Posterior cingulate gyrus (tissue), 11 donors: ENCODE data around the gene SDK2.

Source experiments
- DNase-seq, 10 donors: peaks; one replicate each; pipeline versions ENCODE4 v3.0.0 to v3.0.0-alpha.2; 2020 to 2021; ENCODE audit warnings: mixed read lengths in 3 of 10
- intact Hi-C: fragments of 100-400 bp; cut with DNase I; formaldehyde crosslinking; loops from one replicate; pipeline ENCODE4 v1.15.1; 2023

SDK2 gene

DNA sequence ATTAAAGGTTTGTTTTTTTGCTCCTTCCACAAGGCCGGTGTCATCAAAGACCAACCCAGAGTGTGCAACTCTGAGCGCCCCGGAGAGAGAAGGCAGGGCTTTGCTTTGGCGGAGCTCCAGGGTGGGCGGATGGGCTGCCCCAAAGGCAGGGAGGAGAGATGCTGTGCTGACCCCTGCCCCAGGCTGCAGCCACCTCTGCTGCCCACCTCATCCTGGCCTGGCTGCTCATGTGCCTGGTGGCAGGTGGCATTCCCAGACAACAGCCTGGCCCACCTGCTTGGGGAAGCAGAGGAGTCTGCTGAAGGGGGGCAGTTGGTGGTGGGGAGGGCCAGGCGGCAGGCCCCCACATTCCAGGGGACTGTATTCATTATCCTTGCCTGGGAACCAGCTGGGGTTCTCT is 122.1 kb downstream of the SDK2 start:
- intact Hi-C loops = no loop called here
- DNase-seq = peak in 3 of 10 donors; percentile 36 to 79 (median 56)

DNA sequence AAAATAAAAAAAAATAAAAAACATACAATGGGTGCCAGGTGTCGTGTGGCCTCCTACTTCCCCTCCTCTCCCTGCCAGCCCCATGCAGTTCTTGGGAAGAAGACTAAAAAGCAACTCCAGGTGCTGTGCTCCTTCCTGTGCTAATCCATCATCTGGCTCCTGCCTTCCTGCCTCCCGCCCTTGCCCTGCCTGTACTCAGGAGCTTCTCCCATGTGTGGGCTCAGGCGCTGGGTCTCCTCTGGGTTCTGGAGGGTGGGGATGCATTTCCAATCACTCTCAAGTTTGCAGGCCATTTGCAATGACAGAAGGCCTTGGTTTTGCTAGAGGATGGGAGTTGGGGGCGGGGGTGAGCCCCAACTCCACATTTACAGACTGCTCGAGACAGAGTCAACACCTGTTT is 122.9 kb downstream of the SDK2 start:
- intact Hi-C loops = no loop called here
- DNase-seq = peak in 3 of 10 donors; percentile 39 to 70 (median 69)

DNA sequence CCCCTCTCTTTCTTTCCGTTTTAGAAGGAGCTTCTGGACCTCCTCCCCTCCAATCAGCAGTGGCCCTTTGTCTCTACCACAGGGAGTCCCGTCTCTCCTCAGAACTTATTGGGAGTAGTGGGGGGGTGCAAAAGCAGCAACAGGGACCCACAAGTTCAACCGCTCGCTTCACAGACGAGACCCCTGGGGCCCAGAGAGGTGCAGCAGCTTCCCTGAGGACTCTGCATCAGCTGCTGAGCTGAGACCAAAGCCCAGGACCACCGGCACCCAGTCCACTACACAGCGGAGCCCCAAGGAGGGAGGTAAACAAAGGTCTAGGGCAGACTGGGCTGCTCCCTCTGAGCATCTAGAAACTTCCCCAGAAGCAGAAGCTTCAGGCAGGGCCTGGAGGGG is 123.9 kb downstream of the SDK2 start:
- intact Hi-C loops = no loop called here
- DNase-seq = peak in 3 of 10 donors; percentile 6 to 64 (median 8)

DNA sequence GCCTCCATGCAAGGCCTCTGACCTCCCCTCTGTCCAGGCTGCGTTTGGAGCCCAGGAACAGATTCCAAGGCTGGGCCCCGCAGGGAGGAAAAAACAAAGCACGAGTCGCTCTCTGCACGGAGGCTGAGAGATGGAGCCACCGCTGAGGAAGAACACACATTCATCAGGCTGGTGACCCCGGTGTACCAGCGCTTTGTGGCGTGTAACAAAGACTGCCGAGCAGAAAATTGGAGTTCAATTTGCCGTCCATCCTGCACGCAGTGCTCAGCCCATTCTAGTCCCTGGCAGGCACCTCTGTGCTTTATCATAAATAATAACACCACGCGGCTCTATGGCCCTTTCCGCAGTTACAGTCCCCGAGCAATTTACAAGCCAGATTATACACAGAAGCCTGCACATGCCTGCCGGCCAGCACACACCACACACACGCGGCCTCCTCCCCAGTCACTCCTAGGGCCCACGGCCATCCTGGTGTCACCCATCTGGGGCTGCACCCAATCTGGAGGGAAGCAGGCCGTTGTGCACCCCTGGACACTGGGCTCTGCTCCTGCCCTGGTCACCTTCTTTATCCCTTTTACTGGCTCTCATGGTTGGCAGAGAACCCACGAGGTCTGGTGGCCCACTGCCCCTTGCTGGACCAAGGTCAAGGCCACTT is 124.4 kb downstream of the SDK2 start:
- intact Hi-C loops = loop anchor here (10.0 kb wide), 1 partner anchor 125 kb away; the partner anchor contains the start of gene SDK2
- peak in 3 of 10 donors; percentile 53 to 67 (median 57) for DNase-seq

DNA sequence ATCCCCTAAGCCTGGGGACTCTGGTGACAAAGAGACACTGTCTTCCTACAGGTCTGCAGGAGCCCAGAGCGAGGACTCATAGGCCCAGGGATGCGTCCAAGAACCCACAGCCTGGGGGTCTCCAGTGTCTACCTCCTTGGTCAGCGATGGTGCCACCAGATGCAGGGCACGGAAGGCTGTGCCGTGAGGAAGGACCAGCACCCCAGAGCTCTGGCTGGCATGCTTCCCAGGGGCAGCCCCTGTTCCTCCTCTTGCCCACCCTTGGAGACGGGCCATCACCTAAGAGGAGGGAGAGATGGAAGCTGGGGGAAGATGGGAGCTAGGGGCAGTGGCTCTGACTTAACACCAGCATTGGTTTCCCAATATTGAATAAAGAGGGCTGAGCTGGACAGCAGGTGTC is 125.2 kb downstream of the SDK2 start:
- intact Hi-C loops = loop anchor here (10.0 kb wide), 1 partner anchor 126 kb away; the partner anchor contains the start of gene SDK2
- peak in 3 of 10 donors; percentile 54 to 72 (median 59) for DNase-seq

DNA sequence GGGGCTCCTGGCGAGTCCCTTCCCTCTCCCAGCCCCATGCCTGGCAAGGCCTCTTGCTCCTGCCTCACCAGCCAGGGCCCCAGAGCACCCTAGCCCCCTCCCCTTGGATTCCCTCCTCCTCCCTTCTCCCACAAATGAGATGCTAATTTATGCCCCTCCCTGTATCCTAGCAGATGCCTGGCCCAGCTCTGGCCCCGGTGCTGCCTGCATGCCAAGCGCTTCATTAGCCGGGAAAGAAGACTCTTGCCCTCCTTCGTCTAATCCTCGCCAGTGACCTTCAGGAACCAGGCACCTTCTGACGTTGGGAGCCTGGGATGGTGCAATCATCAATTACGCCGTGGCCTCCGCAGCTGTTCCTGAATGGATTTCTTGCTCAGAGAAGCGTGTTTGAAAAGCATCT is 127.8 kb downstream of the SDK2 start:
- DNase-seq = peak in 3 of 10 donors; percentile 63 to 74 (median 64)
- intact Hi-C loops = loop anchor here (10.0 kb wide), 1 partner anchor 128 kb away; the partner anchor contains the start of gene SDK2

DNA sequence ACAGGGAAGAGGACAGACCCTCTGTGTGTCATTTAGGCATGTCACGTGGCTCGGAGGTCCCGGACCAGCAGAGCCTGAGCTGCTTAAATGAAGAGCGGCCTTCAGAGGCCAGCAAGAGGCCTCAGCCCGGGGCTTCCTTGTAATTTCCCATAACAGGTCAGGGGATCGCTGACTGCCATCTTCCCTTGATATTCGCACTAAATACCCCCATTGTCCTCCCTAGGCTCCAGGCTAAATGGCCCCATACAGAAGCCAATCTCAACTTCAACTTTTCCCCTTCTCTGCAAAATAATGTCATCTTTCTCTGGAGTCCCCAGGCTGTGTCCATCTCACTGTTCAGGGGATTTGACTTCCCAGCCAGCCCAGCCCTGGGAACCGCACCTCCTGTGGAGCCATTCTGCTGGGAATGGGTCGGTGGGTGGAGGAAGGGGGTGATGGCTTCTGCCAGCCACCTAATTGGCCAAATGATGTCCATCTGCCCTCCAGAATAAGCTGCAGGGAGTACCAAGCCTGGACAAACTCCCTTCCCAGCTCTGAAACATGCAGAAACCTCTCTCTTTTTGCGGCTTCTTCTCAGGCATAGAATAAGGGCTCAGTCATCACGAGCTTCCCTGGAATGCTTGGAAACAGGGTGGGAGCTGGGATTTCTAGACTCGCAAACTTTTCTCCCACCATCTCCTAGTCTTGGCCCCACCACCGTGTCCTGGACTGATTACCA is 129.9 kb downstream of the SDK2 start:
- intact Hi-C loops = loop anchor here (10.0 kb wide), 1 partner anchor 130 kb away; the partner anchor contains the start of gene SDK2
- peak in 3 of 10 donors; percentile 34 to 67 (median 45) for DNase-seq

DNA sequence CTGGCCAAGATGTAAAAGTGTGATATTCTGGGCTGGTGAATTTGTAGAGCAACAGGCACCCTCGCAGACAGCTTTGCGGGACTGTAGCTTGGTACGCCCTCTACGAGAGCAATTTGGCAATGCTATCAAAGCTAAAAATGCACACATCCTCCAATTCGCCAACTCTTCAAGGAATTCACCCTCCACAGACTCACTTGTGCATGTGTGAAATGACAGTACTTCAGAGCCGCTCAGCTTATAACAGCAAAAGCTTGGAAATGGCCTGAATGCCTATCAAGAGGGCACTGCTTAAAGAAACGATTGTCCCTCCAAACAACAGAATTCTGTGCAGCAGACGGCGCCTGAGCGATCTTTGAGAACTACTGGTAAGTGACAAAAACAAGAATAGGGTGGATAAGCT is 130.8 kb downstream of the SDK2 start:
- intact Hi-C loops = loop anchor here (10.0 kb wide), 1 partner anchor 131 kb away; the partner anchor contains the start of gene SDK2
- peak in 4 of 10 donors; percentile 26 to 88 (median 60) for DNase-seq

DNA sequence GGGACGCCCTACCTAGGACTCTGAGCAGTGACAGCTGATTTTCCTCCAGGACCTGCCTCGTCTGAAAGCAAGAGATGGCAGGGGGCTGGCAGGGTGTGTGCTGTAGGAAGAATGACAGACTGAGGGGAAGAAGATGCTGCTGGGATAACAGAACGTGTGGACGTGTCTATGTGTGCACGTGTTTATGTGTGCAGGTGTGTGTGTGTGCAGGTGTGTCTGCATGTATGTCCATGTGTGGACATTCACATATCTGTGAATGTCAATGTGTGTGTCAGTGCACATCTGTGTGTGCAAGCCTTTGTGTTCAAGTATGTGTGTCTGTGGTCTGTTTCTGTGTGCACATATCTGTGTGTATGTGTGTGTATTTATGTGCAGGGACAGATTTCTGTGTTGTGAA is 132.5 kb downstream of the SDK2 start:
- intact Hi-C loops = loop anchor here (10.0 kb wide), 1 partner anchor 133 kb away; the partner anchor contains the start of gene SDK2
- no peak for DNase-seq

DNA sequence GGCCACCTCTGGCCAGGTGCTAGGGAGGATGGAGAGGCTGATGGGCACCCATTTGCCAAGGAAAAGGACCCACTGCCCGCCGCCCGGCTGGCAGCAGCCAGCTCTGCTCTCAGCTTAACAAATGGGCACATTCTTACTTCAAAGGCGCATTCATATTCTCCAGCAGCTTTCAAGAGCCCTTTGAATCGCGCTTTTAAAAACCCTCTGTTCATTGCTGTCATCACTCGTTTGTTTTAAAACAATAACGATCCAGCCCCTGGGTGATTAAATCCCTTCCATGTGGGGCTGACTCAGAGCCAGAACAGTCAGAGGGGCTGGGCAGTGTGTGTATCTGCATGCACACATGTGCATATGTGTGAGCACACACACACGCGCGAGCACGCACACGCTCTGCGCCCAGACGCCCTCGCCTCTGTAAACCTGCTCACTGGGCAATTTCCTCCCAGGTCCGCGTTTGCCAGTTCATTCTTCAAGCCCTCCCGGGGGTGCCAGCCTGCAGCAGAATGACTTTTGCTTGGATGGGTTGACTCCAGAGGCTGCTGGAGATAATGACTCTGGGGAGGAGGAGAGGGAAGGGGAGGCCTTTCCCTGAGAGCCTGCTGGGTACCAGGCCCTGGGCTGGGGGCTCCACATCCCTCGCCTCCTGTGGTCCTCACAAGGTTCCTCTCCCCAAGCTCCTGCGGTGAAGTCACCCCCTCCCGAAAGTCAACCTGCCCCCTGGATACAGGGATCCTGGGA is 133.1 kb downstream of the SDK2 start:
- peak in 5 of 10 donors; percentile 27 to 86 (median 67) for DNase-seq
- intact Hi-C loops = loop anchor here (10.0 kb wide), 1 partner anchor 134 kb away; the partner anchor contains the start of gene SDK2

DNA sequence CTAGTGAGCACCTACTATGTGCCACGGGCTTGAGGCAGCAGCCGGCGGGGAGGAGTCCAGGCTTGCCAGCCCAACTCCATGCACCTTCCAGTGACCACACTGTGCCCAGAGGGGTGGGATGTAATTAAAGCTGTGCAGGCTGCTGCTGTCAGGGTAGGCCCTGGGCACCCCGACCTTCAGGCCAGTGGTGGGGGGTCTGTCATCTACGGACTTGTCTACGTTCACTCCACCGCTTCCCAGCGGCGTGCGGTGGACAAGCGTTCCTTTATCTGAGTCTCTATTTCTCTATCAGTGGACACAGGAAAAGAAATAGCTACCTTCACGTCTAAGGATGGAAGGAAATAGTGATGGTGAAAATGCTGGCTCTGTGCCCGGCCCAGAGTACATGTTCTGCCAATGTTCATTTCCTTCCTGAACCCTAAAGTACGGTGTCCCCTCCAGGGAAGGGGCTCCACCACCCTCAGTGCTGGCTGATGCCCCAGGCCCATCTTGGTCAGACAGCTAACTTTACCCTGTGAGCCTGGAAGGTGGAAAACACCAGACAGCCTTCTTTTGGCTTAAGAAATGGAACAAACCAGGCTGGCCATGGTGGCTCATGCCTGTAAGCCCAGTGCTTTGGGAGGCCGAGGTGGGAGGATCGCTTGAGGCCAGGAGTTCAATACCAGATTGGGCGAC is 135.2 kb downstream of the SDK2 start:
- intact Hi-C loops = no loop called here

DNA sequence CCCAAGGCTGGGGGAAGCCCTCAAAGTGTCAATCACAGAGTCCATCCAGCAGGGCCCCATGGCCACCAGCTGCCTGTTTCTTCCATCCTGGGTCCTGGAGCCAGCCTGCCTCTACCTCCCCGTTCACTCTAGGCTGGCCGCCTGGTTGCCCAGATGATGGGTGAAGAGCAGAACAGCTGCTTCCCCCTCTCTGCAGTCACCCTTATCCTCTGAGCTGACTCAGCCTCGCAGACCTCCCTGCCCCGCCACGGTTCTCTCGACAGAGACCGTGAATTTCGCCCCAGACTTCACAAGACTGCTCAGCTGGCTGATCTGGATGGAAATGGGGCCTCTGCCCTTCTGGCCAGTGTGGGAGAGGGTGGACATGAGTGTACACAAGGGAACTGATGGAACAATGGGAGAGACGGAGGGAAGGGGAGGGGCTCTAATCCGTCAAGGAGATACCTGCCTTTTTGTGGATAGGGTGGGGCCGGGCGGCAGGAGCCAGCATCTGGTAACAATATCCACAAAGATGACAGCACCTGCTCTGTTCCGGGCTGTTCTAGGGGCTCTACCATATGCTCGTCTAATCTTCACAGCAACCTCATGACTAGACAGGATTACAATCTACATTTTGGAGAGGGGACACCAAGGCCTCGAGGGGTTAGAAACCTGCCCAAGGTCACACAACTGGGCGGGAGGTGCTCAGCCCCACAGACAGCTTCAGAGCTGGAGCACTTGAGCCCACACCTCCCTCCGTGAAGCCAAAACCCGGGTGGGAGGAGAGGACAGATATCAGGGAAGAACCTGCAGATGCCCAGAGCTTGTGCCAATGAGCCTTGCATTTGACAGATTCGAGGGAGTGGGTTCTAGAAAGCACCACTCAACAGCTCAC is 136.0 kb downstream of the SDK2 start:
- DNase-seq = peak in 3 of 10 donors; percentile 37 to 67 (median 64)
- intact Hi-C loops = no loop called here

More for the DNA sequence above, 135.2 kb downstream of the SDK2 start:
- DNase-seq = peak in 2 of 10 donors; percentile 52 to 72

DNA sequence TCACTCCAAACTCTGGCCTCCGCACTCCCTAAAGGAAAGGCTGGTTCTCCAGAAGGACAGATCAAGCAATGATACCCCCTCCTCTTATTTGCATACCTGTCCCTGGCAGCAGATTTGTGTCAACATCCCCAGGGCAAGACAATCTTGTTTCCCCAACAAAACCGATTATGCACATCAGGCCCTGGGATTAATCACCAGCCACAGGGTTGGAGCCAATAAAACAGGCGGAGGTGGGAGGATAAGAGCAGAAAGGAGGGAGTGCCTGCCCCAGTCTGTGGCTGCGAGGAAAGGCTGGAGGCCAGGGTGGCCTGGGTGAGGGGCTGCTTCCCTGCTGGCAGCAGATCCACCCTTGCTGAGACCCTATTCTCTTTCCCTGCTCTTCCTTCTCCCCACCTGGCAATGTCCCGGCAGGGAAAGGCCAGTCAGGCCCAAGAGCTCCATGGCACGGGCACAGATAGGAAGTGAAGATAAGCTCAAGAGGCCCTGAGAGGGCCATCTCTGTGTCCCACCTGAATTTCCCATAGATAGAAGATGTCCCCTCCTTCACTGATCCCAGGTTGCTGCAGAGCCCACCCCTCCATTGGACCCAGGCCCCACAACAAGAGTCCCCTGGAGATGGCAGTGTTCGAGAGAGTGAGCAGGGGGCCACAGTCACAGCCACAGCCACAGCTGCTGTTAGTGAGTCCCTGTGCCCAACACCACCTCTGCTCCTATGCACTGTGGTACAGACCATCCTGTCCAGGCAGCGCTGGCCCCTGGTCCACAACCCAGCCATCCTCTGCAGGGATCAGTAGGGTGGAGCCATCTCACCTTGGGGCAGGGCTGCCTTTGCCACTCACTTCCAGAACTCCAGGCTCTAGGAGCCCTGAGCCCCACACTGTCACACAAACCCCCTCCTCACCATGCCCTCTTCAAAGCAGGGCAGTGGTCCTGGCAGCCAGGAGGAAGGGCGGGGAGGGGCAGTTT is 137.5 kb downstream of the SDK2 start:
- intact Hi-C loops = no loop called here

DNA sequence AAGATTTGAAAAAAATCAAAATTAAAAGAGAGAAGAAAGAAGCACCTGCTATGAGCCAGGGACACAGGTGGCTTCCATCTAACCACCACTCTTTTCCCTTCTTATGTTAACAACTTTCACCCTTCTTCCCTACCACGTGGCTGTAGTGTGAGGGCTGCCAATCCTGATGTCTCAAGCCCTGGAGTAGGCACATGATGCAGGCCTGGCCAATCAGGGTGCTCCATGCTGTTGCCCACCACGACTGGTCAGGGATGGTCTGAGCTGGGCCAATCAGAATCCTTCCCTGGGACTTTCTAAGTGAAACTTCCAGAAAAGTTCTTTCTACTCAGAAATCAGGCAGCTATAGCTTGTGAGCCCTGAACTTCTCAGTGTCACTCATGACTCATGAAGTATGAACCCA is 140.7 kb downstream of the SDK2 start:
- peak in 1 of 10 donors; percentile 20 for DNase-seq
- intact Hi-C loops = no loop called here

More for the DNA sequence above, 137.5 kb downstream of the SDK2 start:
- peak in 2 of 10 donors; percentile 71 to 76 for DNase-seq

DNA sequence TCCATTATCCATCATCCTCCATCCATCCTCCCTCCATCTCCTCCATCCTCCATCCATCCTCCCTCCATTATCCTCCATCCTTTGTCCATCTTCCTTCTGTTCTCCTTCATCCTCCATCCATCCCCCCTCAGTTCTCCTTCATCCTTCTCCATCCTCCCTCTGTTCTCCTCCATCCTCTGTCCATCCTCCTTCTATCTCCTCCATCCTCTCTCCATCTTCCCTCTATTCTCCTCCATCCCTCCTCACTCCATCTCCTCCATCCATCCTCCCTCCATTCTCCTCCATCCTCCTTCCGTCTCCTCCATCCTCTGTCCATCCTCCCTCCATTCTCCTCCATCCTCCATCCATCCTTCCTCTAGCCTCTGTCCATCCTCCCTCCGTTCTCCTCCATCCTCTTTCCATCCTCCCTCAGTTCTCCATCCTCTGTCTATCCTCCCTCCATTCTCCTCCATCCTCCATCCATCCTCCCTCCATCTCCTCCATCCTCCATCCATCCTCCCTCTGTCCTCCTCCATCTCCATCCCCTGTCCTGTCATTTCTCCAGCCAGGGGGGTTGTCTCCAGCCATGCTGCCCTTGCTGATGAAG is 143.7 kb downstream of the SDK2 start:
- intact Hi-C loops = no loop called here
- DNase-seq = peak in 1 of 10 donors; percentile 3

DNA sequence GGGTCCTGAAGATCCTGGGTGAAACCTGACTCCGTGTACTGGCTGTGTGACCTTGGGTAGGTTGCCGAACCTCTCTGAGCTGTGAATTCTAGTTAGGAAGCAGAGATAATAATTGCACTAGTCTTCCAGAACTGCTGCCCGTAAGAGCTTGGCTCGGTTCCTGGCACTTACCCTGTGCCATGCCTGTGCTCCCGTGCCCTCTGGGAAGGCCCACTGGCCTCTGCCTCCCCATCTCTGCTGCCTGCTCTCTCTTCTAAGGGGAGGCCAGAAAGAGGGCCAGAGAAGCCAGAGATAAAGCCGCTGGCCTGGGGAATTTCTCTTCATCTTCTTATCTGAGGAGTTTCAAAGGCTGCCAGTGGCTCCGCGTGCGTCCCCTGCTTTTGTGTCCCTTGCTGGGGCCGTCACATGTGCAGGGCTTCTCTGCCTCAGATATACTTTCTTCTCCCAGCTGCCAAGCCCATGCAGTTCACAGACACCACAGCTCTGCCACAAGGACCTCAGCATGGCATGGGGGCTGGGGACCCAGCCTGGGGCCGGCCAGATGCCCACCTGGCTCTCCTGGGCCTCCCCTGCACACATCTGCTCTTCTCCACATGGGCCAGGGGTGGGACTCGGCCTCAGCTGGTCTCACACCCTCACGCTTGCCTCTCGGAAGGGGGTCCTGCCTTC is 145.2 kb downstream of the SDK2 start:
- intact Hi-C loops = no loop called here
- DNase-seq = peak in 2 of 10 donors; percentile 25 to 72

DNA sequence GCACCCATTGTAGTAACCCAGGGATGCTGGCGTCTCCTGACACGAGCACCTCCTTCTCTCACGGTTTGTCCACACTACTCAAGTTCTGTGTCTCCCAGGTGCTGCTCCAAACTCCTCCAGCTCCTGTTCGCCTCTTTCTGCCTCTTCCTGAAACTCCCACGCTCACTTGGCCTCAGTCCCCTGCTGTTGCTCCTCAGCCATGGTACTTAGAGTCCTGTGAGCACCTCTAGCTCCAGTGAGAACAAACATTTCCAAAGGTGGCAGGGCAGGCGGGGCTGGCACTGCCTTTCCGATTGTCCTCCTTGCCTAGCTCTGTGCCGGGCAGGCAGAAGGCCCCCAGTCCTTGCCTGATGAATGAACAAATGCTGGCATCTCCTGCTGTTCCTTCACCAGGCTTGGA is 146.1 kb downstream of the SDK2 start:
- intact Hi-C loops = no loop called here
- DNase-seq = peak in 6 of 10 donors; percentile 27 to 90 (median 62)
